ENCODE results near the gene PLCL1.

GRCh38 chr2:197862246-197862955, 58.0 kb downstream of the PLCL1 start:
- TF ChIP-seq CTCF (IDR thresholded peaks at IDR 0.05), result no peak
- TF ChIP-seq POLR2A (IDR thresholded peaks at IDR 0.05), result no peak

Data from esophagus squamous epithelium (tissue), 4 donors.